ENCODE results near the gene PPP1CB.
A peak's percentile ranks its signal among the peaks of the same experiment; 100 is the strongest.

The PPP1CB gene

DNA sequence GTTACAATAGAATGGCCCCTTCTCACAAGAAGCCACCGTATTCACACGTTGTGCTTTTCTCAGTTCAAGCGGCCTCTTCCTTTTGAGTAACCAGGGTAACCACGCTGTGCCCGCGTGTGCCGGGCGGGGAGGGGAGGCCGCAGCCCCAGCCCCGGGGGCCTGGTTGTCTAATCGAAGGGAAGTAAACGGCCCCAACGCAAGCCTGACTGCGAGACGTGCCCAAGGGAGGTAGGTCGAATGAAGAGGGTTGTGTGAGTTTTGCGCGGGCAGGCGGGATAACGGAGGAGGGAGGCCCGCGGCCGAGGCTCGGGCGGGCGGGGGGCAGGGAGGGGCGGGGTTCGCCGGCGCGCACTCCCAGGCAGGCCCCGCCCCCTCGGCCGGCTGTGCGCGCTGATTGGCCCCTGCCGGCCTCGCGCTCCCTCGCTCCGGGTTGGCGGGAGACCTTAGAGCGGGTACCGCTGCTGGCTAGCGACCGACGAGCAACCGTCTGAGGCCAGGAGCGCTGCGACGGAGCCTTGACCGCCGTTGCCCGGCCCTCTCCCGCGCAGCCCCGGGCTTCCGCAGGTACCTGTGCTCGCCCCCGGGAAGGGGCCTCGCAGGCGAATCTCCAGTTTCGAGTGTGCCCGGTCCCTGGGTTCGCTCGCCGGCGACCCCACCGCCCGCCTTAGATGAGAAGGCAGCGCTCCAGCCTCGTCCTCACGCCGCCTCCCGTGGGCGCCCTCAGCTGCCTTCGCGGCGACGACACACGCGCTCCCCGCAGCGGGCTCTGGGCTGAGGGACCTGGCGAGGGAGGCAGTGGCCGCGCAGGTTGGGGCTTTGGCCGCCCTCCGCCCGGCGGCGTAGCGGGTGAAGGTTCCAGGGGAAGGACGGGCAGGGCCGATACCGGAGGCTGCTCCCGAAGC is 59.0 kb downstream of the PPP1CB start, which contains the start of gene SPDYA:
Gene SPDYA (plus strand): TSS at position 451 of the 902 bp plus-strand sequence. CDS start 5,181 bp downstream, outside the sequence.
- Histone ChIP-seq H3K27ac (ENCODE audit: extremely low read depth, low read depth, low read length) (no peak within 1 kb of the TSS; the same call in 1 of the 2 replicates), H3K36me3 (ENCODE audit: control insufficient read depth in 2 of 2, insufficient read depth in 1 of 2, low read length in 2 of 2) (peaks cover 4 to 13% of the 10 kb centered on the region in 2 experiments), H3K4me1 (ENCODE audit: control insufficient read depth, insufficient read depth, low read length) (no peaks in the 10 kb centered on the region), H3K9me3 (ENCODE audit: control insufficient read depth, insufficient read depth, low read depth, low read length) (no peaks in the 10 kb centered on the region), H3K4me3 (ENCODE audit: low read depth, low read length) (peak within 1 kb of the TSS; percentile 44)
- CTCF ChIA-PET = interaction anchor here (1.1 to 1.3 kb wide), 2 partner anchors 10 kb away, joined by 5 to 6 read pairs; no protein-coding TSS in a partner anchor
- TF ChIP-seq ZNF302 (tag by site-specific recombination; IDR thresholded peaks at IDR 0.05; ENCODE audit: low read depth) (no peak), KLF8 (tag by site-specific recombination; IDR thresholded peaks at IDR 0.05) (no peak), ZBTB1 (tag by site-specific recombination; IDR thresholded peaks at IDR 0.05) (no peak), HOXD13 (CRISPR knock-in tag; IDR thresholded peaks at IDR 0.05; ENCODE audit: borderline replicate concordance) (no peak), ZNF221 (tag by site-specific recombination; IDR thresholded peaks at IDR 0.05; ENCODE audit: borderline replicate concordance) (no peak), ZNF324 (tag by site-specific recombination; IDR thresholded peaks at IDR 0.05) (no peak), MEIS1 (CRISPR knock-in tag; IDR thresholded peaks at IDR 0.05; ENCODE audit: borderline replicate concordance) (no peak), ZNF596 (tag by site-specific recombination; IDR thresholded peaks at IDR 0.05) (no peak), ZNF292 (tag by site-specific recombination; IDR thresholded peaks at IDR 0.05; ENCODE audit: borderline replicate concordance, low read depth) (no peak), ZNF404 (tag by site-specific recombination; IDR thresholded peaks at IDR 0.05) (no peak), MZF1 (tag by site-specific recombination; IDR thresholded peaks at IDR 0.05; ENCODE audit: borderline replicate concordance) (no peak)
- TF ChIP-seq, protein P1, sequence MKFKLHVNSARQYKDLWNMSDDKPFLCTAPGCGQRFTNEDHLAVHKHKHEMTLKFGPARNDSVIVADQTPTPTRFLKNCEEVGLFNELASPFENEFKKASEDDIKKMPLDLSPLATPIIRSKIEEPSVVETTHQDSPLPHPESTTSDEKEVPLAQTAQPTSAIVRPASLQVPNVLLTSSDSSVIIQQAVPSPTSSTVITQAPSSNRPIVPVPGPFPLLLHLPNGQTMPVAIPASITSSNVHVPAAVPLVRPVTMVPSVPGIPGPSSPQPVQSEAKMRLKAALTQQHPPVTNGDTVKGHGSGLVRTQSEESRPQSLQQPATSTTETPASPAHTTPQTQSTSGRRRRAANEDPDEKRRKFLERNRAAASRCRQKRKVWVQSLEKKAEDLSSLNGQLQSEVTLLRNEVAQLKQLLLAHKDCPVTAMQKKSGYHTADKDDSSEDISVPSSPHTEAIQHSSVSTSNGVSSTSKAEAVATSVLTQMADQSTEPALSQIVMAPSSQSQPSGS (tag by site-specific recombination; IDR thresholded peaks at IDR 0.05; ENCODE audit: low read depth) = no peak
- TF ChIP-seq, protein P2, sequence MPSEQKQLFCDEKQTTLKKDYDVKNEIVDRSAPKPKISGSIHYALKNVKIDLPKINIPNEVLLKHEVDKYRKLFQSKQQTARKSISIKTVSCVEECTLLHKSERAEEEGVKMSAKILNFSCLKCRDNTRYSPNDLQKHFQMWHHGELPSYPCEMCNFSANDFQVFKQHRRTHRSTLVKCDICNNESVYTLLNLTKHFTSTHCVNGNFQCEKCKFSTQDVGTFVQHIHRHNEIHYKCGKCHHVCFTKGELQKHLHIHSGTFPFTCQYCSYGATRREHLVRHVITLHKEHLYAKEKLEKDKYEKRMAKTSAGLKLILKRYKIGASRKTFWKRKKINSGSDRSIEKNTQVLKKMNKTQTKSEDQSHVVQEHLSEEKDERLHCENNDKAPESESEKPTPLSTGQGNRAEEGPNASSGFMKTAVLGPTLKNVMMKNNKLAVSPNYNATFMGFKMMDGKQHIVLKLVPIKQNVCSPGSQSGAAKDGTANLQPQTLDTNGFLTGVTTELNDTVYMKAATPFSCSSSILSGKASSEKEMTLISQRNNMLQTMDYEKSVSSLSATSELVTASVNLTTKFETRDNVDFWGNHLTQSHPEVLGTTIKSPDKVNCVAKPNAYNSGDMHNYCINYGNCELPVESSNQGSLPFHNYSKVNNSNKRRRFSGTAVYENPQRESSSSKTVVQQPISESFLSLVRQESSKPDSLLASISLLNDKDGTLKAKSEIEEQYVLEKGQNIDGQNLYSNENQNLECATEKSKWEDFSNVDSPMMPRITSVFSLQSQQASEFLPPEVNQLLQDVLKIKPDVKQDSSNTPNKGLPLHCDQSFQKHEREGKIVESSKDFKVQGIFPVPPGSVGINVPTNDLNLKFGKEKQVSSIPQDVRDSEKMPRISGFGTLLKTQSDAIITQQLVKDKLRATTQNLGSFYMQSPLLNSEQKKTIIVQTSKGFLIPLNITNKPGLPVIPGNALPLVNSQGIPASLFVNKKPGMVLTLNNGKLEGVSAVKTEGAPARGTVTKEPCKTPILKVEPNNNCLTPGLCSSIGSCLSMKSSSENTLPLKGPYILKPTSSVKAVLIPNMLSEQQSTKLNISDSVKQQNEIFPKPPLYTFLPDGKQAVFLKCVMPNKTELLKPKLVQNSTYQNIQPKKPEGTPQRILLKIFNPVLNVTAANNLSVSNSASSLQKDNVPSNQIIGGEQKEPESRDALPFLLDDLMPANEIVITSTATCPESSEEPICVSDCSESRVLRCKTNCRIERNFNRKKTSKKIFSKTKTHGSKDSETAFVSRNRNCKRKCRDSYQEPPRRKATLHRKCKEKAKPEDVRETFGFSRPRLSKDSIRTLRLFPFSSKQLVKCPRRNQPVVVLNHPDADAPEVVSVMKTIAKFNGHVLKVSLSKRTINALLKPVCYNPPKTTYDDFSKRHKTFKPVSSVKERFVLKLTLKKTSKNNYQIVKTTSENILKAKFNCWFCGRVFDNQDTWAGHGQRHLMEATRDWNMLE (tag by site-specific recombination; conservative IDR thresholded peaks at IDR 0.05; ENCODE audit: low read depth) = no peak
- TF ChIP-seq, protein P3, sequence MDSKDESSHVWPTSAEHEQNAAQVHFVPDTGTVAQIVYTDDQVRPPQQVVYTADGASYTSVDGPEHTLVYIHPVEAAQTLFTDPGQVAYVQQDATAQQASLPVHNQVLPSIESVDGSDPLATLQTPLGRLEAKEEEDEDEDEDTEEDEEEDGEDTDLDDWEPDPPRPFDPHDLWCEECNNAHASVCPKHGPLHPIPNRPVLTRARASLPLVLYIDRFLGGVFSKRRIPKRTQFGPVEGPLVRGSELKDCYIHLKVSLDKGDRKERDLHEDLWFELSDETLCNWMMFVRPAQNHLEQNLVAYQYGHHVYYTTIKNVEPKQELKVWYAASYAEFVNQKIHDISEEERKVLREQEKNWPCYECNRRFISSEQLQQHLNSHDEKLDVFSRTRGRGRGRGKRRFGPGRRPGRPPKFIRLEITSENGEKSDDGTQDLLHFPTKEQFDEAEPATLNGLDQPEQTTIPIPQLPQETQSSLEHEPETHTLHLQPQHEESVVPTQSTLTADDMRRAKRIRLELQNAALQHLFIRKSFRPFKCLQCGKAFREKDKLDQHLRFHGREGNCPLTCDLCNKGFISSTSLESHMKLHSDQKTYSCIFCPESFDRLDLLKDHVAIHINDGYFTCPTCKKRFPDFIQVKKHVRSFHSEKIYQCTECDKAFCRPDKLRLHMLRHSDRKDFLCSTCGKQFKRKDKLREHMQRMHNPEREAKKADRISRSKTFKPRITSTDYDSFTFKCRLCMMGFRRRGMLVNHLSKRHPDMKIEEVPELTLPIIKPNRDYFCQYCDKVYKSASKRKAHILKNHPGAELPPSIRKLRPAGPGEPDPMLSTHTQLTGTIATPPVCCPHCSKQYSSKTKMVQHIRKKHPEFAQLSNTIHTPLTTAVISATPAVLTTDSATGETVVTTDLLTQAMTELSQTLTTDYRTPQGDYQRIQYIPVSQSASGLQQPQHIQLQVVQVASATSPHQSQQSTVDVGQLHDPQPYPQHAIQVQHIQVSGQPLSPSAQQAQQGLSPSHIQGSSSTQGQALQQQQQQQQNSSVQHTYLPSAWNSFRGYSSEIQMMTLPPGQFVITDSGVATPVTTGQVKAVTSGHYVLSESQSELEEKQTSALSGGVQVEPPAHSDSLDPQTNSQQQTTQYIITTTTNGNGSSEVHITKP (tag by site-specific recombination; IDR thresholded peaks at IDR 0.05) = no peak
- POLR2A ChIA-PET = interaction anchor here (0.8 kb wide), 1 partner anchor 59 kb away, joined by 4 read pairs; the partner anchor contains the start of gene PPP1CB

All from HEK293 (cell line).